ENCODE results near the gene CAST. TPM values are rescaled to one million over a fixed set of nuclear protein-coding genes. Genes with fewer than 3 reads are reported as not detected.
A peak's percentile ranks its signal among the peaks of the same experiment; 100 is the strongest.

CAST gene
- total and polyA plus RNA-seq, 8 donors, result 128 to 264 (median 156) TPM

DNA sequence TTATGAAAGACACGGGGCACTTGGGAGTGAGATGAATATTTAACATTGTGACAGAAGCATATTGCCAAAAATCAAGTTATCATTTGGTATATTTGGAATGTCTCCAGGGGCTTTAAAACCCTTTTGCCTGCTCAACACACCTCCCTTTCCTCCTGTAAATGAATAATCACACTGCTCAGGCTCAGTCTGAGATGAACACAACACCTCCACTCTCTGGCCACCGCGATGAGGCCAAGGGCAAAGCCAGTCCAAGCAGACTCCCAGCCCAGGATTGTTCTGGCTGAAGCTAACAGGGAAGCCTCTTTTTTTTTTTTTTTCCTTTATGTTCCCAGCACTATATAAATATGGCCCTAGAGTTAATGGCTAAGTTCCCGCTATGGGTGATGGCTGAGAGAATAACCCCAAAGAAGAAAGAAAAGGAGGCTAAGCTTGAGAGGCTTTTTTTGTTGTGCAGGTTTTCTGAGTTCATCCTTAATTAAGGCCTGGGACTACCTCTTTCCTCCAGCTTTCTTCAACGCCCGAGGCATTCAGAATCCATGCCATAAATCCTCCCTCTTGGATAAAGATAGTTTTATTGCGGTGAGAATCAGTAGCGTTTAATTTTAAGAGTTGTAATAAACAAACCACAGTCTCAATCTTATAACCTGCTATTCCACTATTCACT lies 156.1 kb downstream of the CAST start:
- no peaks in the 10 kb centered on the region for H3K36me3 ChIP-seq
- TF ChIP-seq, protein P1, sequence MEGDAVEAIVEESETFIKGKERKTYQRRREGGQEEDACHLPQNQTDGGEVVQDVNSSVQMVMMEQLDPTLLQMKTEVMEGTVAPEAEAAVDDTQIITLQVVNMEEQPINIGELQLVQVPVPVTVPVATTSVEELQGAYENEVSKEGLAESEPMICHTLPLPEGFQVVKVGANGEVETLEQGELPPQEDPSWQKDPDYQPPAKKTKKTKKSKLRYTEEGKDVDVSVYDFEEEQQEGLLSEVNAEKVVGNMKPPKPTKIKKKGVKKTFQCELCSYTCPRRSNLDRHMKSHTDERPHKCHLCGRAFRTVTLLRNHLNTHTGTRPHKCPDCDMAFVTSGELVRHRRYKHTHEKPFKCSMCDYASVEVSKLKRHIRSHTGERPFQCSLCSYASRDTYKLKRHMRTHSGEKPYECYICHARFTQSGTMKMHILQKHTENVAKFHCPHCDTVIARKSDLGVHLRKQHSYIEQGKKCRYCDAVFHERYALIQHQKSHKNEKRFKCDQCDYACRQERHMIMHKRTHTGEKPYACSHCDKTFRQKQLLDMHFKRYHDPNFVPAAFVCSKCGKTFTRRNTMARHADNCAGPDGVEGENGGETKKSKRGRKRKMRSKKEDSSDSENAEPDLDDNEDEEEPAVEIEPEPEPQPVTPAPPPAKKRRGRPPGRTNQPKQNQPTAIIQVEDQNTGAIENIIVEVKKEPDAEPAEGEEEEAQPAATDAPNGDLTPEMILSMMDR (IDR thresholded peaks at IDR 0.05), result no peak
- DNase-seq, result no peak
- H3K27me3 ChIP-seq, result no peaks in the 10 kb centered on the region
- H3K4me1 ChIP-seq, result peaks cover 0 to 24% of the 10 kb centered on the region in 2 donors
- H3K4me3 ChIP-seq, result no peak overlapping the region
- ATAC-seq, result no peak
- H3K9me3 ChIP-seq, result no peaks in the 10 kb centered on the region
- H3K27ac ChIP-seq, result no peak overlapping the region
- intact Hi-C loops (cut with DNase I), result no loop called here

DNA sequence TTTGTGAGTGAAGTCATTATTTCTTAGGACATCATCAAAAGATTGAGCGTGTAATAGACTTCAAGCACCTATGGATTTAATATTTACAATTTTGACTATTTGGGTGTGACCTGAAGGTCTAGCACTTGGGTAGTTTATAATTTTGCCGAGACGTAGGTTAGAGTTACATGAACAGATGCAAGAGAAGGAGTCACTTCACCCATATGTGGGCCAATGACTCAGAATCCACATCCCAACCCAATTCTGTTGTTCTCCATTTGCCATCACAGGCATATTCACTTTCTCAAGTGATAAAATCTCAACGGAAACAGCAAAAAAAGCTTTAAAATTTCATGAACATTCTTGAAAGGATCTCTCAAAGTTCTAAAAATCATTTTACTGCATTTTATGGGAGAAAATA lies 157.6 kb downstream of the CAST start:
- H3K27ac ChIP-seq, result no peak overlapping the region
- no peak overlapping the region for H3K4me3 ChIP-seq
- ATAC-seq (no peak), DNase-seq (no peak)
- no peaks in the 10 kb centered on the region for H3K27me3 ChIP-seq
- intact Hi-C loops (cut with DNase I), result no loop called here
- H3K4me1 ChIP-seq, result peaks cover 0 to 24% of the 10 kb centered on the region in 2 donors
- H3K9me3 ChIP-seq, result no peaks in the 10 kb centered on the region
- H3K36me3 ChIP-seq, result no peaks in the 10 kb centered on the region
- TF ChIP-seq, protein P1 (IDR thresholded peaks at IDR 0.05), result no peak

DNA sequence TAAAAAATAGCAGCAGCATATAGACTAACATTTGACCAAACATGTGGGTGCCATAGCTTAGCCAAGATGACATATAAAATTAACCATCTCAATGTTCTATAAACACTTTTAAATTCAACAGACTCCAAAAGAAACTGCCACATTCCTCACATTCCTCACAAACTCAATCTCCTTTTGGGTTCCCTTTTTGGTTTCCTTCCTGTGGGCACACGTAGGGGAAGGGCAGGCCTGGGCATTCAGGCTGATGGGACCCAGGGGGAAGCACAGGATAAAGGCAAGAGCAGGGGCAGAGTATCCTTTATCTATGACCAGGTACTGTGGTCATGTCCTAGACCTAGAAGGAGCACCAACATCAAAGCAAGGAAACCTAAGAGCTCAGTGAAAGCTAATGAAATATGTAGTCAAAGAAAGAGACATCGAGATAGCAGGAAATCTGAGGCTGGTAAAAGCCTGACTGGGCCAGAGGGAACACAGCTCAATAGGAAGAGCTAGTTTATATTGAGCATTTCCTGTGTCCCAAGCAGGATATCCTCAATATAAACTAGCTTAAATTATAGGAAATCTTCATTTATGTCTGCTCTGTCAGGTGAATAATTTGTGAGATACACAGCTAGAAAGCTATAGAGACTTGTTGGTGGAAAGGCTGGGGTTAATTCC lies 159.2 kb downstream of the CAST start:
- no peak overlapping the region for H3K27ac ChIP-seq
- H3K27me3 ChIP-seq, result no peaks in the 10 kb centered on the region
- peaks cover 0 to 19% of the 10 kb centered on the region in 2 donors for H3K4me1 ChIP-seq
- H3K4me3 ChIP-seq, result no peak overlapping the region
- H3K36me3 ChIP-seq, result no peaks in the 10 kb centered on the region
- H3K9me3 ChIP-seq, result no peaks in the 10 kb centered on the region
- no peak for DNase-seq
- no peak for ATAC-seq
- TF ChIP-seq, protein P1 (IDR thresholded peaks at IDR 0.05), result no peak
- intact Hi-C loops (cut with DNase I), result no loop called here

DNA sequence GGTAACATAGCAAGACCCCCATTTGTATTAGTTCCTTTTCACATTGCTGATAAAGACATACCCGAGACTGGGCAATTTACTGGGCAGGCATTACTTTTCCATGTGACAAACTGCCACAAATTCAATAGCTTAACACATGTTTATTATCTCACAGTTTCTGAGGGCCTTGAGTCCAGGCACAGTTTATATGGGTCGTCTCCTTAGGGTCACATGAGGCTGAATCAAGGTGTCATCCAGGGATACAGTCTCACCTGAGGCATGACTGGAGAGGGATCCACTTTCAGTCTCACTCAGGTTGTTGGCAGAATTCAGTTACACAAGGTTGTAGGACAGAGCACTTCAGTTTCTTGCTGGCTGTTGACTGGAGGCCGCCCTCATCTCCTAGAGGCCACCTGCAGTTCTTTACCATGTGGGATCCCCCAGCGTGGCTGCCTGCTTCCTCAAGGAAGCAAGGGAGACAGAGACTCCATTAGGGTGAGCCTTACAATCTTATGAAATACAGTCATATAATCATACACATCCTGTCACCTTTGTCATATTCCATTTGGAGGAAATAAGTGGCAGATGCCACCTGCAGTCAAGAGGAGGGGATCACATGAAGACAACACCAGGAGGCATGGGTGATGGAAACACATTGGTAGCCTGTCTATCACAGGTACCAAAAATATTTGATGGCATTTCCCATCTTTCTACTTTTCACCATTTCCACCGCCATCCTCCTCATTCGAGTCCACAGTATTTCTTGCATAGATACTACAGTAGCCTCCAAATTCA lies 160.7 kb downstream of the CAST start:
- Histone ChIP-seq H3K27me3 (no peaks in the 10 kb centered on the region), H3K27ac (no peak overlapping the region), H3K36me3 (no peaks in the 10 kb centered on the region), H3K9me3 (no peaks in the 10 kb centered on the region), H3K4me1 (peaks cover 0 to 19% of the 10 kb centered on the region in 2 donors), H3K4me3 (no peak overlapping the region)
- ATAC-seq, result no peak
- TF ChIP-seq, protein P1 (IDR thresholded peaks at IDR 0.05), result no peak
- DNase-seq, result no peak
- intact Hi-C loops (cut with DNase I), result no loop called here

DNA sequence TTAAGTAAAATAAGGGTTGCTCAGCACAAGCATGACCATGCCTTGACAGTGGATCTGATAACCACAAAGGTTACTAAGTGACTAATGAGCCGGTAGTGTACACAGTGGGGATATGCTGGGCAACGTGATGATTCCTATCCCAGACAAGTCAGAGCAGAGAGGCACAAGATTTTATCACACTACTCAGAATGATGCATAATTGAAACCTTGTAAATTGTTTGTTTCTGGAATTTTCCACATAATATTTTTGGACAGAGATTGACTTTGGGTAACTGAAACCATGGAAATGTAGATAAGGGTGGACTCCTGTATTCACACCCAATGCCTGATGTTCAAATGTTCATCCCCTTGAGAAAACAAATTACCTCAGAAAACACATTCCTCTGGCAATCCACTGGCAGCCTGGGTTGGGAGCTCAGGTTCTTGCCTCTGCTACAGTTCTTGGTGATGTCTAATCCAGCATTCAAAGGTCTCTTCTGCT lies 161.8 kb downstream of the CAST start:
- H3K9me3 ChIP-seq, result no peaks in the 10 kb centered on the region
- H3K36me3 ChIP-seq, result no peaks in the 10 kb centered on the region
- H3K4me3 ChIP-seq, result no peak overlapping the region
- no peak overlapping the region for H3K27ac ChIP-seq
- intact Hi-C loops (cut with DNase I), result no loop called here
- no peaks in the 10 kb centered on the region for H3K27me3 ChIP-seq
- TF ChIP-seq, protein P1 (IDR thresholded peaks at IDR 0.05), result no peak
- H3K4me1 ChIP-seq, result peaks cover 0 to 19% of the 10 kb centered on the region in 2 donors
- ATAC-seq, result peak; percentile 50
- DNase-seq, result no peak
